IMR-90 (cell line): ENCODE measurements around the gene PDIA2. TPM values are rescaled to one million over a fixed set of nuclear protein-coding genes. Genes with fewer than 3 reads are reported as not detected.
"Not testable (repeated sequence)": the region's sequence is repeated elsewhere in the genome, so short reads cannot be mapped to it uniquely, and the experiment has no call there.

ENCODE experiments used
- ATAC-seq: fragments of 200-7000 bp; cut with Tn5 transposase; 2 replicates; pipeline ENCODE4 v1.9.1; 2020; ENCODE audit warnings: low read depth, mild to moderate bottlenecking, moderate library complexity
- BruUV-seq: library from RNA; stranded (reverse); fragments of 400-500 nt; replicated peaks from 2 replicates; lab custom pipeline; 2021; lab: Mats Ljungman, UMichigan
- CTCF ChIA-PET: fragments of 300-600 bp; formaldehyde crosslinking; extraction: SDS; loops from one replicate; lab custom pipeline; 2021; ENCODE audit warnings: antibody characterized with exemption; lab: Yijun Ruan, JAX
- POLR2A ChIA-PET: fragments of 300-600 bp; sonication (Branson Sonifier 250); formaldehyde crosslinking; loops from one replicate; lab custom pipeline; 2022; ENCODE audit warnings: antibody characterized with exemption; ENCODE audit not compliant: unreplicated experiment; lab: Charles Lee
- DNase-seq: peaks from one replicate; pipeline ENCODE4 v3.0.0; 2013
- H2AFZ ChIP-seq: replicated peaks from 2 replicates; pipeline ENCODE3; 2013; ENCODE audit warnings: low read length, mild to moderate bottlenecking; ENCODE audit not compliant: poor library complexity
- H2AK5ac ChIP-seq: 2 replicates; pipeline ENCODE4 v1.6.1; 2013; ENCODE audit warnings: low read depth, low read length, inconsistent platforms
- H2AK9ac ChIP-seq: replicated peaks from 2 replicates; pipeline ENCODE3; 2013; ENCODE audit warnings: mild to moderate bottlenecking, low read depth, low read length, moderate library complexity; ENCODE audit not compliant: poor library complexity
- H2BK120ac ChIP-seq: 2 replicates; pipeline ENCODE4 v1.6.1; 2013; ENCODE audit warnings: low read depth, low read length, inconsistent platforms
- H2BK15ac ChIP-seq: 3 replicates; pipeline ENCODE4 v1.6.1; 2013; ENCODE audit warnings: low read depth, low read length, inconsistent platforms
- H2BK20ac ChIP-seq: 2 replicates; pipeline ENCODE4 v1.6.1; 2013; ENCODE audit warnings: low read depth, mild to moderate bottlenecking, inconsistent platforms, low read length, moderate library complexity
- H2BK5ac ChIP-seq: 2 replicates; pipeline ENCODE4 v1.6.1; 2013; ENCODE audit warnings: mild to moderate bottlenecking, low read depth, low read length, inconsistent platforms; ENCODE audit not compliant: poor library complexity, severe bottlenecking
- H3K14ac ChIP-seq: replicated peaks from 2 replicates; pipeline ENCODE4 v1.6.1; 2013; ENCODE audit warnings: low read depth, low read length, inconsistent platforms
- H3K18ac ChIP-seq: 2 replicates; pipeline ENCODE4 v1.6.1; 2013; ENCODE audit warnings: low read depth, low read length, control low read depth
- H3K23ac ChIP-seq: 2 replicates; pipeline ENCODE4 v1.6.1; 2013; ENCODE audit warnings: low read depth, low read length, inconsistent platforms
- H3K27ac ChIP-seq: 2 replicates; pipeline ENCODE4 v1.5.1; 2013; ENCODE audit warnings: mild to moderate bottlenecking, control low read depth, low read length; ENCODE audit not compliant: insufficient read depth
- H3K27me3 ChIP-seq: 2 replicates; pipeline ENCODE4 v1.6.1; 2013; ENCODE audit warnings: low read length; ENCODE audit not compliant: control insufficient read depth, insufficient read depth
- H3K36me3 ChIP-seq: 2 replicates; pipeline ENCODE4 v1.6.1; 2013; ENCODE audit warnings: low read length, mixed read lengths; ENCODE audit not compliant: control insufficient read depth, insufficient read depth
- H3K4ac ChIP-seq: 2 replicates; pipeline ENCODE4 v1.6.1; 2013; ENCODE audit warnings: low read depth, low read length, inconsistent platforms
- H3K4me1 ChIP-seq: 2 replicates; pipeline ENCODE4 v1.6.1; 2013; ENCODE audit warnings: low read length, mixed read lengths; ENCODE audit not compliant: control insufficient read depth, insufficient read depth
- H3K4me2 ChIP-seq: 2 replicates; pipeline ENCODE4 v1.6.1; 2013; ENCODE audit warnings: low read depth, mild to moderate bottlenecking, control low read depth, low read length, moderate library complexity
- H3K4me3 ChIP-seq: 2 replicates; pipeline ENCODE4 v1.5.1; 2013; ENCODE audit warnings: low read depth, mild to moderate bottlenecking, control low read depth, low read length, moderate library complexity; ENCODE audit not compliant: insufficient read depth
- H3K56ac ChIP-seq: 2 replicates; pipeline ENCODE4 v1.6.1; 2013; ENCODE audit warnings: low read length, inconsistent platforms; ENCODE audit not compliant: insufficient read depth; ENCODE audit errors: extremely low read depth
- H3K79me1 ChIP-seq, 2 experiments: 2 replicates each; pipeline ENCODE4 v1.6.1; 2013; ENCODE audit warnings: low read length in 2 of 2, inconsistent platforms in 1 of 2, low read depth in 1 of 2
- H3K9ac ChIP-seq: 2 replicates; pipeline ENCODE4 v1.6.1; 2013; ENCODE audit warnings: low read depth, low read length, control low read depth
- H3K9me1 ChIP-seq: 2 replicates; pipeline ENCODE4 v1.6.1; 2013; ENCODE audit warnings: low read length, inconsistent platforms; ENCODE audit not compliant: insufficient read depth
- H3K9me3 ChIP-seq: 2 replicates; pipeline ENCODE4 v1.6.1; 2013; ENCODE audit warnings: low read length; ENCODE audit not compliant: control insufficient read depth, insufficient read depth
- H4K20me1 ChIP-seq: 2 replicates; pipeline ENCODE4 v1.6.1; 2013; ENCODE audit warnings: low read length, inconsistent platforms; ENCODE audit not compliant: insufficient read depth
- H4K5ac ChIP-seq: 2 replicates; pipeline ENCODE4 v1.6.1; 2013; ENCODE audit warnings: mild to moderate bottlenecking, low read depth, low read length, control low read depth
- H4K8ac ChIP-seq, 2 experiments: 2 replicates each; pipeline ENCODE4 v1.6.1; 2013; ENCODE audit warnings: low read depth in 2 of 2, low read length in 2 of 2, control low read depth in 1 of 2, inconsistent platforms in 1 of 2
- H4K91ac ChIP-seq: 2 replicates; pipeline ENCODE4 v1.6.1; 2013; ENCODE audit warnings: low read depth, low read length, inconsistent platforms; ENCODE audit not compliant: insufficient read depth
- WGBS, 2 experiments: methylation state at CpG; one replicate each; pipeline versions ENCODE4 v1.1.5 to v1.1.7; 2013; ENCODE audit warnings: missing lambda C conversion rate in 2 of 2; ENCODE audit not compliant: insufficient read length in 1 of 2; ENCODE audit errors: extremely low coverage in 2 of 2; 5-methylcytosine and 5-hydroxymethylcytosine counted together
- dilution Hi-C: fragments of 300-500 bp; cut with HindIII; formaldehyde crosslinking; loops from one replicate; pipeline ENCODE4 v1.14.3; 2018; ENCODE audit warnings: low sequenced_read_pairs; ENCODE audit not compliant: unreplicated experiment
- in situ Hi-C: fragments of 300-500 bp; cut with MboI; formaldehyde crosslinking; loops from 3 replicates; pipeline ENCODE4 v1.14.3; 2019; ENCODE audit warnings: low sequenced_read_pairs, inconsistent platforms, mixed read lengths
- intact Hi-C: fragments of 100-400 bp; cut with micrococcal nuclease; formaldehyde crosslinking; loops from 2 replicates; pipeline ENCODE4 v1.10.0; 2022
- polyA plus RNA-seq, 3 experiments: library from polyadenylated mRNA; depleted of rRNA; stranded (reverse); fragments of >200 nt; gene quantifications; 2 replicates each; pipeline ENCODE4 v1.2.3, GENCODE V29; 2012; ENCODE audit warnings: low replicate concordance in 1 of 3
- total RNA-seq: library from RNA; depleted of rRNA; stranded (reverse); fragments of >200 nt; gene quantifications from 2 replicates; pipeline ENCODE4 v1.2.3, GENCODE V29; 2012

Gene PDIA2
- total and polyA plus RNA-seq, 2 of the 4 experiments (the other 2 are of a cell fraction) = 0.17 TPM; not detected in 1

DNA sequence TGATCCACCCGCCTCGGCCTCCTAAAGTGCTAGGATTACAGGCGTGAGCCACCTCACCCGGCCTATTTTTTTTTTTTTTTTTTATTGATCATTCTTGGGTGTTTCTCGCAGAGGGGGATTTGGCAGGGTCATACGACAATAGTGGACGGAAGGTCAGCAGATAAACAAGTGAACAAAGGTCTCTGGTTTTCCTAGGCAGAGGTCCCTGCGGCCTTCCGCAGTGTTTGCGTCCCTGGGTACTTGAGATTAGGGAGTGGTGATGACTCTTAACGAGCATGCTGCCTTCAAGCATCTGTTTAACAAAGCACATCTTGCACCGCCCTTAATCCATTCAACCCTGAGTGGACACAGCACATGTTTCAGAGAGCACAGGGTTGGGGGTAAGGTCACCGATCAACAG, 24.9 kb upstream of the PDIA2 start:
- H3K4me2 ChIP-seq, CTCF ChIA-PET, H2AK5ac ChIP-seq, H3K18ac ChIP-seq, dilution Hi-C loops, H3K9me1 ChIP-seq, DNase-seq, H3K4me3 ChIP-seq, H3K4ac ChIP-seq, H4K8ac ChIP-seq, H2BK5ac ChIP-seq, H3K23ac ChIP-seq, H4K5ac ChIP-seq, BruUV-seq, H3K14ac ChIP-seq, H2BK120ac ChIP-seq, ATAC-seq, H3K9me3 ChIP-seq, H2BK20ac ChIP-seq, H2BK15ac ChIP-seq, in situ Hi-C loops, POLR2A ChIA-PET, H2AFZ ChIP-seq, H3K79me1 ChIP-seq, H3K9ac ChIP-seq, H4K20me1 ChIP-seq, H2AK9ac ChIP-seq, H3K27me3 ChIP-seq, intact Hi-C loops, H3K4me1 ChIP-seq, H4K91ac ChIP-seq, H3K27ac ChIP-seq, H3K56ac ChIP-seq: not testable (repeated sequence)
- peaks cover 42% of the 10 kb centered on the region for H3K36me3 ChIP-seq
- 100% methylated on average over 1 of the region's 13 CpGs; no CpG with 5 or more reads in 1 of the 2 experiments for WGBS, 2 experiments
